Mesenchymal stem cell (in vitro differentiated cells and primary cell): ENCODE measurements around the gene DDX31.
A peak's percentile ranks its signal among the peaks of the same experiment; 100 is the strongest.

Experiments used
- DNase-seq: peaks from one replicate; pipeline ENCODE4 v3.0.0-alpha.2; 2013
- H2AFZ ChIP-seq: one replicate; pipeline ENCODE4 v1.6.1; 2013; ENCODE audit warnings: low read depth, mild to moderate bottlenecking, control low read depth, inconsistent platforms, low read length, moderate library complexity
- H2AK5ac ChIP-seq: 2 replicates; pipeline ENCODE4 v1.6.1; 2013; ENCODE audit warnings: low read length, moderate library complexity, mild to moderate bottlenecking, inconsistent platforms; ENCODE audit not compliant: severe bottlenecking
- H2BK120ac ChIP-seq: one replicate; pipeline ENCODE4 v1.6.1; 2013; ENCODE audit warnings: low read depth, mild to moderate bottlenecking, inconsistent platforms, low read length, moderate library complexity
- H2BK12ac ChIP-seq, 2 experiments: one replicate each; pipeline ENCODE4 v1.6.1; 2013; ENCODE audit warnings: inconsistent platforms in 2 of 2, low read length in 2 of 2, mild to moderate bottlenecking in 2 of 2, moderate library complexity in 2 of 2, control low read depth in 1 of 2
- H2BK15ac ChIP-seq: one replicate; pipeline ENCODE4 v1.6.1; 2013; ENCODE audit warnings: mild to moderate bottlenecking, low read depth, inconsistent platforms; ENCODE audit not compliant: poor library complexity, severe bottlenecking
- H2BK5ac ChIP-seq: 2 replicates; pipeline ENCODE4 v1.6.1; 2013; ENCODE audit warnings: low read depth, mild to moderate bottlenecking, low read length, control low read depth, inconsistent platforms; ENCODE audit not compliant: poor library complexity, severe bottlenecking
- H3K14ac ChIP-seq, 2 experiments: one replicate each; pipeline ENCODE4 v1.6.1; 2013; ENCODE audit warnings: inconsistent platforms in 2 of 2, low read length in 2 of 2, control low read depth in 1 of 2, mild to moderate bottlenecking in 1 of 2, moderate library complexity in 1 of 2
- H3K18ac ChIP-seq, 2 experiments: one replicate each; pipeline ENCODE4 v1.6.1; 2013; ENCODE audit warnings: inconsistent platforms in 2 of 2, low read length in 2 of 2, control low read depth in 1 of 2, low read depth in 1 of 2, mild to moderate bottlenecking in 1 of 2
- H3K23ac ChIP-seq, 2 experiments: one replicate each; pipeline ENCODE4 v1.6.1; 2013; ENCODE audit warnings: inconsistent platforms in 2 of 2, low read length in 2 of 2, mild to moderate bottlenecking in 2 of 2, moderate library complexity in 2 of 2, control low read depth in 1 of 2
- H3K27ac ChIP-seq: 2 replicates; pipeline ENCODE4 v1.5.1; 2013; ENCODE audit warnings: mild to moderate bottlenecking, moderate library complexity, low read length, control low read depth, inconsistent platforms; ENCODE audit not compliant: poor library complexity, severe bottlenecking
- H3K27me3 ChIP-seq, 2 experiments: 2 replicates each; pipeline versions ENCODE4 v1.6.1 to v1.7.0; 2013; ENCODE audit warnings: low read length in 2 of 2, mild to moderate bottlenecking in 2 of 2, moderate library complexity in 2 of 2, control low read depth in 1 of 2, inconsistent platforms in 1 of 2; ENCODE audit not compliant: control insufficient read depth in 1 of 2, insufficient read depth in 1 of 2
- H3K36me3 ChIP-seq, 2 experiments: 2 replicates each; pipeline versions ENCODE4 v1.6.1 to v1.7.0; 2013; ENCODE audit warnings: low read length in 2 of 2, control low read depth in 1 of 2, inconsistent platforms in 1 of 2, low read depth in 1 of 2, mild to moderate bottlenecking in 1 of 2; ENCODE audit not compliant: insufficient read depth in 2 of 2, control insufficient read depth in 1 of 2
- H3K4ac ChIP-seq, 2 experiments: one replicate each; pipeline ENCODE4 v1.6.1; 2013; ENCODE audit warnings: inconsistent platforms in 2 of 2, low read length in 2 of 2, mild to moderate bottlenecking in 2 of 2, moderate library complexity in 2 of 2, control low read depth in 1 of 2, low read depth in 1 of 2
- H3K4me1 ChIP-seq: 2 replicates; pipeline ENCODE4 v1.6.1; 2013; ENCODE audit warnings: low read depth, low read length, control low read depth; ENCODE audit not compliant: control insufficient read depth, insufficient read depth
- H3K4me2 ChIP-seq: 2 replicates; pipeline ENCODE4 v1.6.1; 2013; ENCODE audit warnings: low read length, mild to moderate bottlenecking, inconsistent platforms; ENCODE audit not compliant: poor library complexity, severe bottlenecking
- H3K4me3 ChIP-seq, 2 experiments: 2 replicates each; pipeline versions ENCODE4 v1.5.1 to v1.7.0; 2013; ENCODE audit warnings: low read length in 2 of 2, mild to moderate bottlenecking in 2 of 2, control low read depth in 1 of 2, low read depth in 1 of 2; ENCODE audit not compliant: insufficient read depth in 1 of 2
- H3K79me1 ChIP-seq: replicated peaks from 2 replicates; pipeline ENCODE4 v1.6.1; 2013; ENCODE audit warnings: mild to moderate bottlenecking, control low read depth, low read length, inconsistent platforms; ENCODE audit not compliant: poor library complexity, severe bottlenecking
- H3K9ac ChIP-seq: 2 replicates; pipeline ENCODE4 v1.7.0; 2013; ENCODE audit warnings: mild to moderate bottlenecking, low read length, moderate library complexity
- H3K9me3 ChIP-seq: 2 replicates; pipeline ENCODE4 v1.7.0; 2013; ENCODE audit warnings: mild to moderate bottlenecking, low read length; ENCODE audit not compliant: control insufficient read depth
- H4K8ac ChIP-seq: one replicate; pipeline ENCODE4 v1.6.1; 2013; ENCODE audit warnings: inconsistent platforms, mild to moderate bottlenecking, low read length, moderate library complexity
- H4K91ac ChIP-seq: one replicate; pipeline ENCODE4 v1.6.1; 2013; ENCODE audit warnings: mild to moderate bottlenecking, low read length, inconsistent platforms
- WGBS: methylation state at CpG from one replicate; pipeline ENCODE4 v1.1.7; 2013; ENCODE audit warnings: mixed read lengths; 5-methylcytosine and 5-hydroxymethylcytosine counted together

Gene DDX31

GRCh38 chr9:132552041-132552440 is 117.7 kb downstream of the DDX31 start:
- WGBS: 85% methylated on average over 12 of the region's 12 CpGs

GRCh38 chr9:132551556-132551955 is 118.2 kb downstream of the DDX31 start:
- 55% methylated on average over 13 of the region's 13 CpGs for WGBS
- Histone ChIP-seq H2BK12ac (no peak overlapping the region), H3K9ac (no peak overlapping the region), H3K23ac (no peak overlapping the region), H3K79me1 (no peaks in the 10 kb centered on the region), H2AK5ac (no peak overlapping the region), H3K4me1 (peaks cover 13% of the 10 kb centered on the region), H3K36me3 (no peaks in the 10 kb centered on the region), H3K27ac (no peak overlapping the region), H2BK5ac (no peak overlapping the region), H3K27me3 (peaks cover 10 to 78% of the 10 kb centered on the region in 2 experiments), H3K4me3 (no peak overlapping the region), H3K14ac (peak overlapping the region in 1 of 2 experiments; percentile 85), H2AFZ (no peak overlapping the region), H2BK15ac (no peak overlapping the region), H2BK120ac (no peak overlapping the region), H4K8ac (no peak overlapping the region), H3K9me3 (peaks cover 4% of the 10 kb centered on the region), H3K18ac (peak overlapping the region in 1 of 2 experiments; percentile 35), H3K4ac (no peak overlapping the region), H3K4me2 (no peak overlapping the region), H4K91ac (no peak overlapping the region)
- DNase-seq: no peak

More at GRCh38 chr9:132552041-132552440, 117.7 kb downstream of the DDX31 start:
- Histone ChIP-seq H4K8ac (no peak overlapping the region), H2BK12ac (no peak overlapping the region), H2AFZ (no peak overlapping the region), H3K9me3 (peaks cover 4% of the 10 kb centered on the region), H3K27ac (no peak overlapping the region), H3K4ac (no peak overlapping the region), H3K36me3 (no peaks in the 10 kb centered on the region), H3K14ac (no peak overlapping the region), H3K79me1 (no peaks in the 10 kb centered on the region), H3K9ac (no peak overlapping the region), H4K91ac (no peak overlapping the region), H3K27me3 (peaks cover 10 to 78% of the 10 kb centered on the region in 2 experiments), H3K4me2 (no peak overlapping the region), H3K18ac (no peak overlapping the region), H2BK15ac (no peak overlapping the region), H3K4me3 (no peak overlapping the region), H2AK5ac (no peak overlapping the region), H2BK120ac (no peak overlapping the region), H3K23ac (no peak overlapping the region), H3K4me1 (peaks cover 8% of the 10 kb centered on the region), H2BK5ac (no peak overlapping the region)
- no peak for DNase-seq

- H2AFZ ChIP-seq: no peak overlapping the region
- no peak overlapping the region for H3K9ac ChIP-seq
- no peaks in the 10 kb centered on the region for H3K79me1 ChIP-seq
- H3K36me3 ChIP-seq: no peaks in the 10 kb centered on the region
- 36% methylated on average over 17 of the region's 17 CpGs for WGBS
- H2BK5ac ChIP-seq: no peak overlapping the region
- H3K4me1 ChIP-seq: peaks cover 23% of the 10 kb centered on the region
- H2AK5ac ChIP-seq: no peak overlapping the region
- no peak overlapping the region for H3K27ac ChIP-seq
- no peak overlapping the region for H4K8ac ChIP-seq
- H2BK120ac ChIP-seq: no peak overlapping the region
- H4K91ac ChIP-seq: no peak overlapping the region
- no peak overlapping the region for H3K18ac ChIP-seq
- H3K4me3 ChIP-seq: no peak overlapping the region
- peak overlapping the region; percentile 6 for H2BK15ac ChIP-seq
- no peaks in the 10 kb centered on the region for H3K9me3 ChIP-seq
- peak; percentile 51 for DNase-seq
- H3K4me2 ChIP-seq: no peak overlapping the region
- no peak overlapping the region for H3K14ac ChIP-seq
- H3K23ac ChIP-seq: no peak overlapping the region
- no peak overlapping the region for H3K4ac ChIP-seq
- peaks cover 0 to 81% of the 10 kb centered on the region in 2 experiments for H3K27me3 ChIP-seq
- no peak overlapping the region for H2BK12ac ChIP-seq
Observed at GRCh38 chr9:132548751-132549640, 120.8 kb downstream of the DDX31 start.

GRCh38 chr9:132547976-132548730 is 121.6 kb downstream of the DDX31 start:
- 75% methylated on average over 18 of the region's 21 CpGs for WGBS

More at GRCh38 chr9:132547976-132548730, 121.6 kb downstream of the DDX31 start:
- Histone ChIP-seq H2BK120ac (no peak overlapping the region), H3K4me1 (peaks cover 23% of the 10 kb centered on the region), H3K18ac (no peak overlapping the region), H2AK5ac (no peak overlapping the region), H3K36me3 (no peaks in the 10 kb centered on the region), H3K4me3 (no peak overlapping the region), H3K9ac (no peak overlapping the region), H3K4me2 (no peak overlapping the region), H3K14ac (no peak overlapping the region), H4K91ac (no peak overlapping the region), H3K27ac (no peak overlapping the region), H3K4ac (no peak overlapping the region), H3K79me1 (no peaks in the 10 kb centered on the region), H3K23ac (no peak overlapping the region), H2BK12ac (no peak overlapping the region), H2BK15ac (no peak overlapping the region), H2BK5ac (no peak overlapping the region), H3K9me3 (no peaks in the 10 kb centered on the region), H3K27me3 (peaks cover 0 to 81% of the 10 kb centered on the region in 2 experiments), H4K8ac (no peak overlapping the region), H2AFZ (no peak overlapping the region)
- no peak for DNase-seq
